ENCODE results near the gene NCKAP5. TPM values are rescaled to one million over a fixed set of nuclear protein-coding genes. Genes with fewer than 3 reads are reported as not detected.

NCKAP5 gene
- total RNA-seq, 4 donors from 2014 or later, result 0.03 to 0.55 (median 0.33) TPM

- in situ Hi-C loops (cut with MboI; ENCODE audit: low sequenced_read_pairs in 4 of 4), result no loop called here
- ATAC-seq (no peak), DNase-seq (no peak)
- H3K27ac ChIP-seq, result no peak overlapping the region
- intact Hi-C loops (cut with DNase I; ENCODE audit: low total_unique reads), result no loop called here
- TF ChIP-seq CTCF (IDR thresholded peaks at IDR 0.05 in 4 of 5, conservative IDR thresholded peaks at IDR 0.05 in 1 of 5), result no peak
- no peak for TF ChIP-seq POLR2A (IDR thresholded peaks at IDR 0.05)
- no peak overlapping the region for H3K4me3 ChIP-seq
- H3K9me3 ChIP-seq, result no peaks in the 10 kb centered on the region
- H3K27me3 ChIP-seq, result no peaks in the 10 kb centered on the region
- peaks cover 0 to 5% of the 10 kb centered on the region in 2 donors for H3K4me1 ChIP-seq
- H3K36me3 ChIP-seq, result no peaks in the 10 kb centered on the region
These were observed 32.1 kb upstream of the NCKAP5 start for GRCh38 chr2:133600266-133600928.

- no peak overlapping the region for H3K4me3 ChIP-seq
- H3K9me3 ChIP-seq, result no peaks in the 10 kb centered on the region
- H3K36me3 ChIP-seq, result no peaks in the 10 kb centered on the region
- no peaks in the 10 kb centered on the region for H3K27me3 ChIP-seq
- in situ Hi-C loops (cut with MboI; ENCODE audit: low sequenced_read_pairs in 4 of 4) (no loop called here), intact Hi-C loops (cut with DNase I; ENCODE audit: low total_unique reads) (no loop called here)
- H3K4me1 ChIP-seq, result peaks cover 0 to 5% of the 10 kb centered on the region in 2 donors
- no peak for TF ChIP-seq POLR2A (IDR thresholded peaks at IDR 0.05)
- no peak for TF ChIP-seq CTCF (IDR thresholded peaks at IDR 0.05 in 4 of 5, conservative IDR thresholded peaks at IDR 0.05 in 1 of 5)
- H3K27ac ChIP-seq, result no peak overlapping the region
- DNase-seq, result no peak
- ATAC-seq, result no peak
These were observed 31.5 kb upstream of the NCKAP5 start for GRCh38 chr2:133599811-133600210.

- TF ChIP-seq CTCF (IDR thresholded peaks at IDR 0.05 in 4 of 5, conservative IDR thresholded peaks at IDR 0.05 in 1 of 5), result no peak
- TF ChIP-seq POLR2A (IDR thresholded peaks at IDR 0.05), result no peak
- no peaks in the 10 kb centered on the region for H3K9me3 ChIP-seq
- DNase-seq (no peak), ATAC-seq (no peak)
- peaks cover 0 to 5% of the 10 kb centered on the region in 2 donors for H3K4me1 ChIP-seq
- H3K27ac ChIP-seq, result no peak overlapping the region
- intact Hi-C loops (cut with DNase I; ENCODE audit: low total_unique reads), result no loop called here
- no peaks in the 10 kb centered on the region for H3K27me3 ChIP-seq
- H3K4me3 ChIP-seq, result no peak overlapping the region
- in situ Hi-C loops (cut with MboI; ENCODE audit: low sequenced_read_pairs in 4 of 4), result no loop called here
- no peaks in the 10 kb centered on the region for H3K36me3 ChIP-seq
These were observed 31.0 kb upstream of the NCKAP5 start for GRCh38 chr2:133599211-133599803.

GRCh38 chr2:133598769-133599168, 30.5 kb upstream of the NCKAP5 start:
- in situ Hi-C loops (cut with MboI; ENCODE audit: low sequenced_read_pairs in 4 of 4) (no loop called here), intact Hi-C loops (cut with DNase I; ENCODE audit: low total_unique reads) (no loop called here)
- ATAC-seq, result no peak
- TF ChIP-seq POLR2A (IDR thresholded peaks at IDR 0.05) (no peak), CTCF (IDR thresholded peaks at IDR 0.05 in 4 of 5, conservative IDR thresholded peaks at IDR 0.05 in 1 of 5) (no peak)
- Histone ChIP-seq H3K4me1 (peaks cover 0 to 5% of the 10 kb centered on the region in 2 donors), H3K27me3 (no peaks in the 10 kb centered on the region), H3K9me3 (no peaks in the 10 kb centered on the region), H3K36me3 (no peaks in the 10 kb centered on the region), H3K4me3 (no peak overlapping the region), H3K27ac (no peak overlapping the region)
- no peak for DNase-seq
